ENCODE data around the gene DPPA3. TPM values are rescaled to one million over a fixed set of nuclear protein-coding genes. Genes with fewer than 3 reads are reported as not detected.
"Not testable (repeated sequence)": the region's sequence is repeated elsewhere in the genome, so short reads cannot be mapped to it uniquely, and the experiment has no call there.

DPPA3 gene
- total and polyA plus RNA-seq, 9 of the 15 experiments (the other 6 are each of a cell fraction or from before 2014, with no cell fraction given): not detected

DNA sequence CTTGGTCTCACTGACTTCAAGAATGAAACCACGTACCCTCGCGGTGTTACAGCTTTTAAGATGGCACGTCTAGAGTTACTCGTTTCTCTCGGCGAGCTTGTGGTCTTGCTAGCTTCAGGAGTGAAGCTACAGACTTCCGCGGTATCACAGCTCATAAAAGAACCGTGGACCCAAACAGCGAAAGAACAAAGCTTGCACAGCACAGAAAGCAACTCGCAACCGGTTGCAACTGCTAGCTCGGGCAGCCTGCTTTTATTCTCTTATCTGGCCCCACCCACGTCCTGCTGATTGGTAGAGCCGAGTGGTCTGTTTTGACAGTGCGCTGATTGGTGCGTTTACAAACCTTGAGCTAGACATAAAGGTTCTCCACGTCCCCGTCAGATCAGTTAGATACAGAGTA, 40.2 kb downstream of the DPPA3 start:
- 22% methylated on average over 19 of the region's 20 CpGs for WGBS (ENCODE audit: insufficient coverage, low coverage, missing lambda C conversion rate)
- H3K79me2 ChIP-seq (ENCODE audit: control insufficient read depth, insufficient read depth, low read length): no peaks in the 10 kb centered on the region

DNA sequence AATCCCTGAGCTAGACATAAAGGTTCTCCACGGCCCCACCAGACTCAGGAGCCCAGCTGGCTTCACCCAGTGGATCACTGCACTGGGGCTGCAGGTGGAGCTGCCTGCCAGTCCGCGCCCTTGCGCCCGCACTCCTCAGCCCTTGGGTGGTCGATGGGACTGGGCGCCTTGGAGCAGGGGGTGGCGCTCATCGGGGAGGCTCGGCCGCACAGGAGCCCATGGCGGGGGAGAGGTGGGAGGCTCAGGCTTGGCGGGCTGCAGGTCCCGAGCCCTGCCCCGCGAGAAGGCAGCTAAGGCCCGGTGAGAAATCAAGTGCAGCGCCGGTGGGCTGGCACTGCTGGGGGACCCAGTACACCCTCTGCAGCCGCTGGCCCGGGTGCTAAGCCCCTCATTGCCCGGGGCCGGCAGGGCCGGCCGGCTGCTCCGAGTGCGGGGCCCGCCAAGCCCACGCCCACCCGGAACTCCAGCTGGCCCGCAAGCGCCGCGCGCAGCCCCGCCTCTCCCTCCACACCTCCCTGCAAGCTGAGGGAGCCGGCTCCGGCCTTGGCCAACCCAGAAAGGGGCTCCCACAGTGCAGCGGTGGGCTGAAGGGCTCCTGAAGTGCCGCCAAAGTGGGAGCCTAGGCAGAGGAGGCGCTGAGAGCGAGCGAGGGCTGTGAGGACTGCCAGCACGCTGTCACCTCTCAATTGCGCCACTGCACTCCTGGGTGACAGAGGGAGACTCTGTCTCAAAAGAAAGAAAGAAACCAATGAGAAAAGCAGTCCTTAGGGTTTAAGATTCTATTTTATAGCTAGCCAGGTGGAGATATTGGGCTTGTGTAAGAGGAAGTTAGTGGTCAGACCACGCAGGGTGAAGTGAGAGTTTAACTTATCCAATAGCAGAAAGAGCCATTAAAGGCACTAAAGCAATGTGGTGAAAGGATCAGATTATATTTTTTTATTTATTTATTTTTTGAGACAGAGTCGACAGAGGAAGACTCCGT, 41.0 kb downstream of the DPPA3 start:
- H3K4me2 ChIP-seq (ENCODE audit: insufficient read depth, low read length); H3K79me2 ChIP-seq (ENCODE audit: control insufficient read depth, insufficient read depth, low read length); CTCF ChIA-PET (ENCODE audit: low intra/inter-chr PET ratio); BruUV-seq (replicated peaks); H3K4me3 ChIP-seq; H3K9ac ChIP-seq (ENCODE audit: insufficient read depth in 1 of 2, low read depth in 2 of 2, low read length in 2 of 2); H3K9me3 ChIP-seq (replicated peaks; ENCODE audit: control insufficient read depth, insufficient read depth, low read depth, low read length); H3K27me3 ChIP-seq (ENCODE audit: control insufficient read depth in 2 of 2, insufficient read depth in 2 of 2, low read length in 2 of 2); FAIRE-seq; DNase-seq (ENCODE audit: extremely low read depth in 1 of 4, low spot score in 3 of 4); intact Hi-C loops (cut with micrococcal nuclease); H3K36me3 ChIP-seq (ENCODE audit: control insufficient read depth, insufficient read depth, low read length); H4K20me1 ChIP-seq (replicated peaks; ENCODE audit: control insufficient read depth, insufficient read depth, low read length); H2AFZ ChIP-seq (ENCODE audit: low read depth, low read length); H3K27ac ChIP-seq (ENCODE audit: extremely low read depth, low read depth, low read length); POLR2A ChIA-PET; H3K9me1 ChIP-seq (ENCODE audit: control insufficient read depth, insufficient read depth, low read length); in situ Hi-C loops (cut with MboI); H3K4me1 ChIP-seq (replicated peaks in 1 of 2; ENCODE audit: control insufficient read depth in 2 of 2, insufficient read depth in 2 of 2, low read length in 2 of 2); ATAC-seq: not testable (repeated sequence)
- 47% methylated on average over 13 of the region's 48 CpGs for WGBS (ENCODE audit: insufficient coverage, low coverage, missing lambda C conversion rate)

More for the DNA sequence above, 40.2 kb downstream of the DPPA3 start:
- ATAC-seq (no peak; the same call in 2 of the 3 replicates), DNase-seq (ENCODE audit: extremely low read depth in 1 of 4, low spot score in 3 of 4) (peak in 1 of 4 experiments; percentile 2), FAIRE-seq (no peak)
- Histone ChIP-seq H3K27ac (ENCODE audit: extremely low read depth, low read depth, low read length) (no peak overlapping the region), H2AFZ (ENCODE audit: low read depth, low read length) (no peak overlapping the region), H3K9ac (ENCODE audit: insufficient read depth in 1 of 2, low read depth in 2 of 2, low read length in 2 of 2) (no peak overlapping the region), H3K4me2 (ENCODE audit: insufficient read depth, low read length) (no peak overlapping the region; the same call in 1 of the 2 replicates), H3K36me3 (ENCODE audit: control insufficient read depth, insufficient read depth, low read length) (no peaks in the 10 kb centered on the region), H3K9me3 (replicated peaks; ENCODE audit: control insufficient read depth, insufficient read depth, low read depth, low read length) (no peaks in the 10 kb centered on the region), H3K4me3 (no peak overlapping the region), H3K27me3 (ENCODE audit: control insufficient read depth in 2 of 2, insufficient read depth in 2 of 2, low read length in 2 of 2) (0 out of 5 replicates have a peak, but pooled peaks cover 0 to 4% of the 10 kb centered on the region in 2 experiments), H3K9me1 (ENCODE audit: control insufficient read depth, insufficient read depth, low read length) (no peaks in the 10 kb centered on the region), H4K20me1 (replicated peaks; ENCODE audit: control insufficient read depth, insufficient read depth, low read length) (no peaks in the 10 kb centered on the region), H3K4me1 (replicated peaks in 1 of 2; ENCODE audit: control insufficient read depth in 2 of 2, insufficient read depth in 2 of 2, low read length in 2 of 2) (no peaks in the 10 kb centered on the region; a peak in 1 of 5 replicates)
- POLR2A ChIA-PET: no interaction called here
- in situ Hi-C loops (cut with MboI) (no loop called here), intact Hi-C loops (cut with micrococcal nuclease) (no loop called here)
- no TSS peak for BruUV-seq (replicated peaks)
- CTCF ChIA-PET (ENCODE audit: low intra/inter-chr PET ratio): no interaction called here
- TF ChIP-seq ZNF699 (CRISPR knock-in tag; IDR thresholded peaks at IDR 0.05; ENCODE audit: insufficient replicate concordance) (no peak), MEF2A (IDR thresholded peaks at IDR 0.05; ENCODE audit: control insufficient read depth, low read depth, low read length) (no peak), RBFOX2 (IDR thresholded peaks at IDR 0.05; ENCODE audit: low read depth, low read length) (peak; percentile 38), MAZ (CRISPR knock-in tag; conservative IDR thresholded peaks at IDR 0.05 in 1 of 2, IDR thresholded peaks at IDR 0.05 in 1 of 2) (no peak), NFYB (IDR thresholded peaks at IDR 0.05; ENCODE audit: extremely low read depth, insufficient read length) (peak; percentile 51)

DNA sequence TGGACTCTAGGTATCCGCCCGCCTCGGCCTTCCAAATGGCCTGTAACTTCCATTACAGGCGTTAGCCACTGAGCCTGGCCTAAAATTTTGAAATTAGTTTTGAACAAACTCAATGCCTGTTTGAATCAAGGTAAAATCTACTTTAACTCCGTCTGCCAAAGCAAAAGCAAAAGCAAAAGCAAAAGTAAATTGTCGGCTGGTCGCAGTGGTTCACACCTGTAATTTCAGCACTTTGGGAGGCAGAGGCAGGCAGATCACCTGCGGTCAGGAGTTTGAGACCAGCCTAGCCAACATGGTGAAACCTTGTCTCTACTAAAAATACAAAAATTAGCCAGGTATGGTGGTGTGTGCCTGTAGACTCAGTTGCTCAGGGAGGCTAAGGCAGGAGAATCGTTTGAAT, 44.4 kb downstream of the DPPA3 start:
- DNase-seq (ENCODE audit: extremely low read depth in 1 of 4, low spot score in 3 of 4); BruUV-seq (replicated peaks); H2AFZ ChIP-seq (ENCODE audit: low read depth, low read length); H3K79me2 ChIP-seq (ENCODE audit: control insufficient read depth, insufficient read depth, low read length); intact Hi-C loops (cut with micrococcal nuclease); ATAC-seq; H3K9me3 ChIP-seq (replicated peaks; ENCODE audit: control insufficient read depth, insufficient read depth, low read depth, low read length); H3K9ac ChIP-seq (ENCODE audit: insufficient read depth in 1 of 2, low read depth in 2 of 2, low read length in 2 of 2); in situ Hi-C loops (cut with MboI); POLR2A ChIA-PET; H3K9me1 ChIP-seq (ENCODE audit: control insufficient read depth, insufficient read depth, low read length); CTCF ChIA-PET (ENCODE audit: low intra/inter-chr PET ratio); H3K4me1 ChIP-seq (replicated peaks in 1 of 2; ENCODE audit: control insufficient read depth in 2 of 2, insufficient read depth in 2 of 2, low read length in 2 of 2); H3K4me2 ChIP-seq (ENCODE audit: insufficient read depth, low read length); H4K20me1 ChIP-seq (replicated peaks; ENCODE audit: control insufficient read depth, insufficient read depth, low read length); H3K27ac ChIP-seq (ENCODE audit: extremely low read depth, low read depth, low read length); H3K4me3 ChIP-seq; FAIRE-seq; H3K36me3 ChIP-seq (ENCODE audit: control insufficient read depth, insufficient read depth, low read length): not testable (repeated sequence)
- 6% methylated on average over 8 of the region's 9 CpGs for WGBS (ENCODE audit: insufficient coverage, low coverage, missing lambda C conversion rate)
- H3K27me3 ChIP-seq (ENCODE audit: control insufficient read depth in 2 of 2, insufficient read depth in 2 of 2, low read length in 2 of 2): peaks cover 8 to 12% of the 10 kb centered on the region in 2 experiments; a peak in 3 of 5 replicates

All from K562 (cell line).